ENCODE measurements around the gene TPX2.

TPX2 gene

DNA sequence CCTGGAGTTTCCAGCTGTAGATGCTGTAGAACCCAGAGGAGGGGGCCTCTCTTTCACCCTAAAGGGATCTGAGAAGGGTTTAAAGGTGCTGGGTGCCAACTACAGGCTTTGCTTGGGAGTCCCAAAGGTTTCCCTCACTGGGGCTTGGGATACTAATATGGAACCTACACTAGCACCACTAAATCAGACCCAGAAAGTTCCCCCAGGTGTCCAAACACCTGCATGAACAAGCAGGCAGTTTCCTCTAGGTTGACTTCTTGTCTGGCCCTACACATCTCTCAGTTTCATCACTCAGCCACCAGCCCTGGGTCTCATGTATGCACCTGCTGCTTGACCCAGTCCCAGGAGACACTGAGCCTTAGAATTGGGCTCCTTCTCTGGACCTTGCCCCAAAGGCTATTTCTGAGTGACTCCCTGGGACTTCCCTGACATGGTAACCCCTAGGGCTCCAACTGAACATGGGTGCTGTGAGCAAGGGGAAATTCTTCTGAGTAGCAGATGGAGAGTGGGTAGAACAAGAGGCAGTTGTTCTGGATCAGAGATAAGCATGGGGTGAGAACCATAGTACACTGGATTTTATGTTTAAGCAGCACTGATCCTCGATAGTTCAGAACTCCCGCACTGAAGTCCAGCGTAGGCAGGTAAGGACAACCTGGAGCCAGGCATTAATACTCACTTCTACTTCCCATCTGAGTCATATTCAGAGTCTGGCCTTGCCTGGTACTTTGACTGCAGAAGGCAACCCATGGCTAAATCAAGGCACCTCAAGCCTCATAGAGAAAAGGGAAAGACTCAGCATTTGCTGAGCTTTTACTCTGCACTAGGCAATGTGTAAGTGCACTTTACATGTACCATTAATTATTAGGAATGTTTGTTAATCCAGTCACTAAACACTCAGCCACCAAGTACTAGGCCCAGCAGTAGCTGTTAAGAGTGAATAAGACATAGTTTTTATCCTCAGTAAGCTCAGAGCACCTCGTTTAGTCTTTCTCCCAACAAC is 33.2 kb upstream of the TPX2 start:
- DNase-seq (ENCODE audit: low spot score), result no peak

DNA sequence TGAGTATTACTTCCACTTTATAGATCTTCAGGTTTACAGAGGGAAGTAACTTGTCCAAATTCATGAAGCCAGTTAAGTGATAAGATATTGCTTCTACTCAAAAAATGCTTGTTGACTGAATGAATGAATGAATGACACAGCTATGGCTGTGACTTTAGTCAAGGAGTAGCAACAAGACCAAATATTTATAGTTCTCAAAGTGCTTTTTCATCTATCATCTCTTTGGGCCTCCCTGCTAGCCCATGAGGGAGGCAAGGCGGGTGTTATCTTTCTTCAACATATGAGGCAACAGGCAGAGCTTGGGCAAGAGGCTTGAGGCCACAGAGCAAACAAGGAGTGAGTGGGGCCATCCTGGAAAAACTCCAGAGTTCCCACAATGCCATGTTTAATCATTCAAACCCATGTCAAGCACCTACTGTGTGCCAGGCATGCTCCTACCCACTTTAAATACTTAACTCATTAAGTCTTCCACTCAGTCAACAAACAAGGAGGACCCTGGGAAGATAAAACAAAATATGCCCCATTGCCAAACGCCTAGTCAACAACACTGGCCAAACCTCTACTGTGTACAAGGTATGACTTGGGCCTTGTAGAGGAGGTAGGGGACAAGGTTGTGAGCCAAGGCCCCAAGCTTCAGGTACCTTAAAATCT is 32.4 kb upstream of the TPX2 start:
- DNase-seq (ENCODE audit: low spot score), result no peak

DNA sequence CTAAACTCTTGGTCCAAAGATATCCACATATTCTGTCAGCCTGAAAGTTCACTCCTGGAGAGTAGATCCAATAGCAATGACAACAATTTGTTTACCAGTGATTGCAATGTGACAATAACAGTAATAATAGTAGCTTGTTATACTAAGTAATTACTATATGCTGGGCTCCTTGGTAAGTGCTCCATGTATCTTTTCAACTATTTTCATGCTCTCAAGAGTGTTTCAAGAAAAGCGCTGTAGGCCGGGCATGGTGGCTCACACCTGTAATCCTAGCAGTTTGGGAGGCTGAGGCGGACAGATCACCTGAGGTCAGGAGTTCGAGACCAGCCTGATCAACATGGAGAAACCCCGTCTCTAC is 31.9 kb upstream of the TPX2 start:
- DNase-seq (ENCODE audit: low spot score), result no peak

DNA sequence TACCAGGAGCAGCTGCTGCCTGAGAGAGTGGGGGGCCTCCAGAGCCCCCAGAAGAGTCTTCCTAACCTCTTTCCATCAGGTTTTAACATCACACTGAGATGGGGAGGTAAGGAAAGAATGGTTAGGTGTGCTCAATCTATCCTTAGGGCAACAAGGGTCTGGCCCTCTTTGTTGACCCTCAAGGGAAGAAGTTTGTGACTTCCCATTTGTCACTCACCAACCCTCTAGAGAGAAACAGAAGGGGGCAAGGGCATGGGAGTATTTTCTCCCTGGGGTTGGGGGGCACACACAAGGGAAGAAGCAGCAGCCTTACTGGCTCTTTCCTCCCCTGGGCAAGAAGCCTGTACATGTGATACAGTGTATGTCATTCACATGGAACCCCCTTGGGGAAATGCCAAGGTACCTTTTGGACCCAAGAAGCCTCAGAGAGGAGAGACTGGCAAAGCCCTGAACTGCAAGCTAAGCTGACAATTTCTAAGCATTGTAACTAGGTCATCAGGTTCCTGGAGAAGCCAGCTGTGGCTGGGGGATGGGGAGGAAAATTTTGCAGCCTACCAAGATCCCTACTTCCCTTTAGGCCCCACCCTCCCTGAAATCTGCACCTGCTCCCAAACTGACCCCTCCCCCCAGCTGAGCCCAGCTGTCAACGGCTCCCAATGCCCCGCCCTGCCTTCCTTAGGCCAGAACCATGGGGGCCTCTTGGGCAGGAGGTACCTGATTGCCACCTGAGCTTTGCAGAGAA is 30.9 kb upstream of the TPX2 start:
- DNase-seq (ENCODE audit: low spot score), result no peak

DNA sequence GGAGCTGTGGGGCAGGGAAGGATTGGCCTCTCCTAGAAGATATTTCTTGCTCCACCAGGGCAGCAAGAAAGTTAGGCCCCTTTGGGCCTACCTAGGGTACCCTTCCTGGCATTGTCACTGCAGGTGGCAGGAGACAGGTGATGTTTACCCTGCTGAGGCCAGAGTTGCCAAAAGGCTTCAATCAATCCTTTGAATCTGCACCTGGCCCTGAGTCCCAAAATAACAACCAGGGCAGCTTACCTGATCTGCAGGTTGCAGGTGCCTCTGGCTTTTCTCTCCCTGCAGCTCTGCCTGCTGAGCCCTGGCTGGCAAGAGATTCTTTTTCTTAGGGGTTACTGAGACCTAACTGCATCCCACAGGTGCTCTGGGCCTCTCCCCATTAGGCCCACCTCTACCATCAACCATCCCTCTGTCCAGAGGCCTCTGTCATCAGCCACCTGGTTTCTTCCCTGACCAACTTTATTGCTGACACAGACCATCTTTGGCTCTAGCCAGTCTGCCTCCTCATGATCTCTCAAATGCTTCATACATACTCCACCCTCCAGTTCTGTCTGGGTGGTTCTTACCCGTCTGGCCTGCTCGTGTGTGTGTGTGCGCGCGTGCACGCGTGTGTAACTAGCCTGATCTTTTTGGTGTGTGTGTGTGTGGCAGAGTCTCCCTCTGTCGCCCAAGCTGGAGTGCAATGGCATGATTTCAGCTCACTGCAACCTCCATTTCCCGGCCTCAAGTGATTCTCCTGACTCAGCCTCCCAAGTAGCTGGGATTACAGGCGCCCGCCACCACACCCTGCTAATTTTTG is 30.2 kb upstream of the TPX2 start:
- DNase-seq (ENCODE audit: low spot score), result no peak

DNA sequence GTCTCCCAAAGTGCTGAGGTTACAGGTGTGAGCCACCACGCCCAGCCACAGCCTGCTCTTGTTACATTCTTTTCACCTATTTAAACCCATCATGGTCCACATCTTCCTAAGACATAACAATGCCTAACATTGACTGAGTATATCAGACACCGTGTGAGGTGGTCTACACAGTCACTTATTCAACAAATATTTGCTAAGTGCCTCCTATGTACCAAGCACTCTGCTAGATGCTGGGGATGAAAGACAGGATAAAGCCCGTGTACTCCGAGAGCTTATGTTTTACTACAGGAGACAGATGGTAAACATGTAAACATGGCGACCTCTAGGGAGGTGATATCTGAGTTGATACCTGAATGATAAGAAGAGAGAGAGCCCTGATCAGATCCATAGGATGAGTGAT is 29.2 kb upstream of the TPX2 start:
- no peak for DNase-seq (ENCODE audit: low spot score)

DNA sequence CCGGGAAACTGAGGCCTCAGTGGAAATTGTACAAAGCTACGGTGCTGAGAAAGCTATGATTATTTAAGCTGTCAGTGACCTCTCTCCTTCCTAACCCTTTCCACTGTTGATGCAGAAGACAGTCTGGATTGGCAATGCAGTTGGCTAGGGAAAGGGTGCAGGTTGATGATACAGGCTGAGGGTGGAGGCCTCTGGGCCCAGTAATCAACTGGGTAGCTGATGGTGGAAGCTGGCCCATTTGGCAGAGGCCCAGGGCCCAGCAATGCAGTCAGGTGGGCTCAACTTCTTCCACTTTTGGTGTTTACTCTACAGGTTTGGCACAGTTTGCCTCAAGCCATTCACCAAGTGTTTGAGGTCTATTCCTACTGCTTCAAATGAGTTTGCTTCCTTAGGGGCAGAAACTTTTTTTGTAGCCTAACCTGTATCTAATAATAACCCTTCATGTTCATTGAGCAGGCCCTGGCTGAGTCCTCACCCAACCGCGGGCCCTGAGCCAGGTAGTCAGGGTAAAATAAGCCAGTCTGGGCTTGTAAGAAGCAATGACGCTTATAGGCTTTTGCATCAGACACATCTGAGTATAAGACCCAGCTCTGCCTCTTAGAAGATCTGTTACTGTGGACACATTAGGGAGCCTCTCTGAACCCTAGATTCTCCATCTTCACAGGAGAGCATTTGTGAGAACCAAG is 28.5 kb upstream of the TPX2 start:
- no peak for DNase-seq (ENCODE audit: low spot score)

DNA sequence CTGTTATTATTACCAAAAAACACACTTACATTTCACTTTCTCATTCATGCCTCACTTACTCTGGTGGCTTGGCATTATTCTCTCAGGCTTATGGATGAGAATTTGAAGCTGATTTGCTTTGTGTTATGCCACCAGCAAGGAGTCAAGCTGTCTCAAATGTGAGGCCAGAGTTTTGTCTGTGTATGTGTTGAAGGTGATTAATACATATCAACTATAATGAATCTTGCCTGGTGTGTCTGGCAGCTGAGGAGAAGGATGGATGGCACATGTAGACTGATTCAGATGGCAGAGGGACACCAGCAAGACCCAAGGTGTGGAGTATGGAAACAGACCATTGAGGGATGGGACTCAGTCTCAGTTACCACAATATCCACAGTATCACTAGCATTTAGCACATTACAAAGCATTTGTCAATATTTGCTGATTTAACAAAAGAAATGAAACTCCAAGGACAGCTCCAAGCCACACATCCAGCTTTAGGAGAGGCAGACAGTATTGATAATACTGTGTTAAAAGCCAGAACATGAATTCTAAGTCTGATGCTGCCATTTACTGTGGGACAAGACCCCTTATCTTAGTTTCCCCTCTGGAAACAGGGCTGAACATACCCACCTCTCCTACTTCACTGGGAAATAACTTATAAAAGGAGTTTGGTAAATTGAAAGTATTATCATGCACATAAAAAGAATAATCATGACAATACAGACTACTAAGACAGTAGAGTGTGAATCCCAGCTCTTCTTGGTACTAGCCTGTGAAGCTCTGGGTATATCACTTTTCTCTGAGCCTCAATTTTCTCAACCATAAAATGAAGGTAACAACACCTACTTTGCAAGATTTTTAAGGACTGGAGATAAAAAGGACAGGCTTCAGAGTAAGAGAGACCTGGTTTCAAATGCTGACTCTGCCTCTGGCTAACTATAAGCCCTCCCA is 27.6 kb upstream of the TPX2 start:
- no peak for DNase-seq (ENCODE audit: low spot score)

DNA sequence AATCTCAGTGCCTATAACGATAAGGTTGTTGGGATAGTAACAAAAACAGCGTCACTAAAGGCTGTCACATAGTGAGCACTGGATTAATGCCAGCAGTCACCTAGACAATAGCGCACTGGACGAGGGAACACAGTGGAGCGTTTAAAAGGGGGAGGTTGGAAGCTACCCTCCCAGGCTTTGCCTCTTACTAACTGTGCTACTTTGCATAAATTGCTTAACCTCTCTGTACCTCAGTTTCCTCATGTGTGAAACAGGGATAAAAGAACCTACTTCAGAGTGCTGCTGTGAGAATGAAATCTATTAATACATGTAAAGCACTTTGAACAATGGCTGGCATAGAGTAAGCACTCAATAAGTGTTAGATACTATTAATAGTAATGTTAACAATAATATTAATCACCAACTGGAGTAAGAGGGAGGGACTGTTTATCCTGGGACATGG is 27.0 kb upstream of the TPX2 start:
- DNase-seq (ENCODE audit: low spot score), result no peak

DNA sequence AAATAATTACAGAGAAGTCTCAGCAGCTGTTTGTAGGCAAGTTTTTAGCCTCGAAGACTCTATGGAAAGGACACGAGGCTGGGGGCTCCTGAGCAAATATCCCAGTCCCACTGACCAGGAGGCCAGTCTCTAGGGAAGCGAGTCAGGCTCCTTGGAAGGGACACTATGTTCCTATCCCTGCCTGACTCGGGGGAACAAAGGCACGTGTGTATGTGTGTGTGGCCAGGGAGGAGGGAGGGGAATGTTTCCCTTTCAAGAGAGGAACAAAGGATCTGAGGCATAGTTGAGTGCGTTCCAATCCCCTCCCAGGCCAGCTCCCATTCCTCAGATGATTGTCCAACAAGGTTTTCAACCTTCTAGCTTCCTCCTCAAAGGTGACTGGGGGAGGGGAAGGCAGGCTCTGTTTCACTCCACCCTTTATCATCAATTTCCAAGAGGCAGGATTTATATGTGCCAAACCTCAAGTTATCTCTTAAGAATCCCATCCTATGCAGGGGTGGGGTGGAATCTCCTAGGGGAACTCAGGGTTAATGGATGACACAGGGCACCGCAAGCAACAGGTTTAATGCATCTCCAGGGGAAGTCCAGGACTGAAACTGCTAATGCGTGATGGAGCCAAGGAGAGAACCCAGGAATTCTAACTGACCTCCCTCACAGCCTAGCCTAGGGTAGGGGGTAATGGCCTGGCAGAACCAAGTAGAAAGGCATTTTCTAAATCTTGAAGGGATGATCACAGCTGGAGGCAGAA is 26.4 kb upstream of the TPX2 start:
- peak; percentile 46 for DNase-seq (ENCODE audit: low spot score)

DNA sequence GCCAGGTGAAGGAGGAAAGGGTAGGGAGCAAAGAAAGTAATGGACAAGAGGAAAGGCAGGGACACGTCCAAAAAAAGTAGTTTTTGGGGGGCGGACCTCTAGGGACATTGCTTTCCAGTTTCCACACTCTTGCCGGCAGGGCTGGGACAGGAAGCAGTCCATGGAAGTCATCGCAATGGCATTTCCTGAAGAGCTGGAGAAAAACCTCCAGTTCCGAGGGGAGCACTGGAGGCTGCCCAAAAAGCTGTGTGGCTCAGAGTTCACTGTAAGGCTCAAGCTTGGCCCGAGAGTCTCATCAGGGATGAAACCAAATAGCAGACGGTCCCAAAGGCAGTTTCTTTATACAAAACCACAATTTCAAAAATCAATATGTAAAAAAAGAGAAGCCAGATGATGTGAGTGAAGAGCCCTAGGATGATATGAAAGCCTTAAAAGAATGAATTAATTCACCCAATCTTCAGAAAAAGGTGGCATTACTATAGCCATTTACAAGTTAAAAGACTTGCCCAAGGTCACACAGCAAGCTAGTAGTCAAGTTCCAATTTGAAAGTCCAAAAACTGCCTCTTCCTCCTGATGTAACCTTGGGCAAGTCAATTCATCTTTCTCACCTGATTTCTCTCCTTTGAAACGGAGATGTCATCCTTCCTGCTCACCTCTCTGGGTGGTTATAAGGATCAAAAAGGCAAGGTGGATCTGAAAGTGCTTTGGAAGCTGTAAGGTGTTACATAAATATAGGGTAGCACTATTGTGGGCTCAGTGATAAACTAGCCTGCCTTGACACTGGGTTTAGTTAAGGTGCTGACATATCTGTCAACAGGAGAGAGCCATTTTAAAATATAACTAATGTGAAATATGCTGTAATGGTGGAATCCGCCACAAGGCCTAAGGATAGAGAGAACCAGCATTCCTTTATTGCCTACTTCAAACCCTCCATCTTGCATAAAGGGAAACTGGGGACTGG is 25.5 kb upstream of the TPX2 start:
- DNase-seq (ENCODE audit: low spot score), result peak; percentile 89

DNA sequence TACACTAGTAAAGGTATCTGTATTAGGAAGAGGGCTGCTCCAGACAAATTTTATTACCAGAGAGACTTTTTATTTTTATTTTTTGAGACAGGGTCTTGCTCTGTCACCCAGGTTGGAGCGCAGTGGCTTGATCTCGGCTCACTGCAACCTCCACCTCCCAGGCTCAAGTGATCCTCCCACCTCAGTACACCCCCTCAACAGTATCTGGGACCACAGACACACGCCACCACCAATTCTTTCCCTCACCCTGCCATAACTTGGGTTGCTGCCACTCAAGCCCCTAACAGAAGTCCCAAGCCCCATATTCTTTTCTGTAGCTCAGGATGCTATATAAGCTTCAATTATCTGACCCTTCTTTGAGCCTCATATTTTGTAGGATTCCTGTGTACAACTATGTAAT is 23.3 kb upstream of the TPX2 start:
- no peak for DNase-seq (ENCODE audit: low spot score)

DNA sequence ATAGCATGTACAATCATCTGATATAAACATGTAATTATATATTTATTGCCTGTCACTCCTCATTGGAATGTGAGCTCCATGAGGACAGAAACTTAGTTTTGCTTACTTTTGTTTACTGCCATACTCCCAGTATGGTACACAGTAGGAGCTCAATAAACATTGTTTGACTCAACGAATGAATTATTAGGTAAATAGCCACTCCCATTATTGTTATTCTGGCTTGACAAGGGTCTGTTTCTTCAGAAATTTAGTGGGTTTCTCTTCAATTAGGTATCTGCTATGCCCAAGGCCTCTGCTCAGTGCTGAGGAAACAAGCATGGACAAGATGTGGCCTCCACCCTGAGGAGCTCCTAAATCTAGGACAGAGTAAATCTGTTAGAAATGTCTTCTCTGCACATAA is 22.7 kb upstream of the TPX2 start:
- DNase-seq (ENCODE audit: low spot score), result no peak

DNA sequence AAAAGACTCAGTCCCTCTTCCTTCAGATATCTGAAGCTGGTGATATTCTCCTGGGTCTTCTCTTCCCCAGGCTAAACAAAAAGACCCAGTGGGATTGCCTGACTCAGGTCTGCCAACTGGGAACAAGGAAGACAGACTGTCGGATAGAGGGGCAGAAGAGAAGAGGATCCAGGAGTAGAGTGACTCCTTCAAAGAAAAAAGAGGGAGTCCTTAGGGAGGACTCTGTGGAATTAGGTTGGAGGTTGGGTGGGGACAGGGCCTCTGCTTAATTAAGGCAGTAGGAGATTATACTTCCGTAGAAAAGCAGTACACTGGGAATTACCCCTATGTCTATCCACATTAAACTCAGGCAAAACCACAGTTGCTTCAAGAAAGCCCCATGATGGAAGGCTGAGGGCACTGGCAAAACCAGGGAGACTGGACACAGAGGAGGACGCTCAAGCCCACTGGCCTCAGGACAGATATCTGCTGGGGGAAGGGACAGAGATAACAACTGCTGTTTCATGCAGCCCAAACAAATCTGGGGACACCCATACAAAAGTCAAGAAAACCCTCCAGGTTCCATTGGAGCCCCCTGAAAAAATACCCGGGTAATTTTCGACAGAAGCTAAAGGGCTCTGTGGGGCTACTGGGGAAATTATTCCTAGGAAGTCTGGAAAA is 22.1 kb upstream of the TPX2 start:
- no peak for DNase-seq (ENCODE audit: low spot score)

DNA sequence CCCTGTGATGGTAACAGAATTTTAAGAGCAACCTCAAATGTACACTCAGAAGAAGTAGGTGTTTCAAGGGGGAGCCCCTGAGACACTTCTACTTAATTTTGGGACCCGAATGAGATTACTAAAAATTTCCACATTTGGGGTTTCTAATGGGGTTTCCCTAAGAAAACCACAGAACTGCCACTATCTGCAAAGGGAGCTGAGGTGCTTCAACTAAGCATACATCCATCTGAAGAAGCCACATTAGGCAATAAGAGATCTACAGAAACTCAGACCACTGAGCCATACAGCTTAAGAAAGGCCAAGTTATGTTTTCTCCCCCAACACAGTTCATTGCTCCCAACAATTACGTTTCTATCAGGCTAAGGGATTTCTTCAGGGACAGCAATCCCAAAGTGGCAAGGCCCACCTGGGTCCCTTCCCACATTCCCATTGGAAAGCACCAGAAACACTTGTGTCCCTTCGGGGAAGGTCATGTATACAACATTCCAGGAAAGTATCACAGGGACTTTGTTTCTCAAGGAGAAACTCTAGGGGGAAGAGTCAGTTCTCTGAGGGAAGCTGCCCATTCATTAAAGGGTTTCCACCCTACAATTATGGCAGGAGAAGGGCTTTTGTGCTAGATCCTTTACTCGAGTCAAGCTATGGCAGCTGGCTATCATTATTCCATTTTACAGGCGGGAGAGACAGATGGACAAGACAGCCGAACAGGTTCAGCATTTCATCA is 21.4 kb upstream of the TPX2 start:
- DNase-seq (ENCODE audit: low spot score), result no peak

DNA sequence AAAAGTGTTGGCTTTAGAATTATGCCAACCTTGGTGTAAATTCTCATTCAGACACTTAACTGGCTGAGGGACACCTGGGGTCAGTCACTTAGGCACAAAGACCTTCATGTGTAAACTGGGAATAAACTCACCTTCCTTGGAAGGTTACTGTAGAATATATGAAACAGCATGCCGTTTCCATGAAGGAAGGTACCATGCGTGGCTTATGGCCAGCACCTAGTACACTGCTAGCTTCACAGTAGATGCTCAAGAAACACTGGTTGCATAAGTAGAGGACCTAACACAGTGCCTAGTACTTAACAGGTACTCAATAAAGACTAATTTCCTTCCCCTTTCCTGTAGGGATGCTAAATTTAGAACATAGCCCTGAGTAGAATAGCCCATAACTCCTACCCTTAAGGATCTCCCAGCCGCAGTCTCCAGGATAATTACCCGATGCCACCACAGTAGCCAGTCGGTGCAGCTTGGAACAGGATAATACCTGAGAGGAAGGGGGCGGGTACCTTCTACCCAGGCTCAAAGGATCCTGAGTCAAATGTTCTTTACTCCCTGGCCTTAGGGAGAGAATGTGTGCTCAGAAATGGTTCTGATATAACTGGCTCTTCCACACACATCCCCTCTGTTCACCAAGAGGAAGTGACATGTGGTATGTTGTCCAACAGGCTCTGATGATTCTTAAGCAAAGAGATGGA is 20.0 kb upstream of the TPX2 start:
- DNase-seq (ENCODE audit: low spot score), result no peak

Data from hepatic stellate cell (primary cell).